Stomach (tissue), 4 donors: Measurements from ENCODE around the gene HTN1.

ENCODE experiments used
- POLR2A ChIP-seq, 4 donors: fragments of 450-650 bp; IDR thresholded peaks; one replicate each; pipeline ENCODE4 v1.6.1; 2016; ENCODE audit warnings: antibody characterized with exemption in 4 of 4, control low read depth in 2 of 4, mild to moderate bottlenecking in 1 of 4, moderate library complexity in 1 of 4
- TF ChIP-seq, protein P1 (sequence below), 7 experiments: fragments of 450-650 bp in 4 of 7; fragments of 200-600 bp in 3 of 7; sonication (generic) in 3 of 7; IDR thresholded peaks; one replicate each; pipeline ENCODE4 v1.5.1; 2016 to 2019; ENCODE audit warnings: antibody characterized with exemption in 7 of 7, control low read depth in 2 of 7, mild to moderate bottlenecking in 1 of 7

DNA sequence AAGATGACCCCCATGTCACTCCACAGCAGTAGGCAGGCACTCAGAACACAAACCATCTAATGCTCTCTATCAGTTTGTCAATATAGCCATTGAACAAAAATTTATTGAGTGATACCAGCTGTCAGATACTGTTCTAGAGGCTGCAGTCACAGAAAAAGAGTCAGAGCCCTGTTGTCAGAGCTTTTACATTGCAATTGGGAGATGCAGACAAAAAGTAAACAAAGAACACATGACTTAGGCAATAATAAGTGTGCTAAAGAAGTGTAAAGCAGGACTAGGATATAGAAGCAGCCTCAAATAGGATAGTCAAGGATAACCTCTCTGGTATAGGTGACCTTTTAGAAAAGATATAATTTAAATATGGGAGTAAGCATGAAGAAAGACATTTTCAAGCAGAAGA lies 8.9 kb downstream of the HTN1 start:
- TF ChIP-seq, protein P1, sequence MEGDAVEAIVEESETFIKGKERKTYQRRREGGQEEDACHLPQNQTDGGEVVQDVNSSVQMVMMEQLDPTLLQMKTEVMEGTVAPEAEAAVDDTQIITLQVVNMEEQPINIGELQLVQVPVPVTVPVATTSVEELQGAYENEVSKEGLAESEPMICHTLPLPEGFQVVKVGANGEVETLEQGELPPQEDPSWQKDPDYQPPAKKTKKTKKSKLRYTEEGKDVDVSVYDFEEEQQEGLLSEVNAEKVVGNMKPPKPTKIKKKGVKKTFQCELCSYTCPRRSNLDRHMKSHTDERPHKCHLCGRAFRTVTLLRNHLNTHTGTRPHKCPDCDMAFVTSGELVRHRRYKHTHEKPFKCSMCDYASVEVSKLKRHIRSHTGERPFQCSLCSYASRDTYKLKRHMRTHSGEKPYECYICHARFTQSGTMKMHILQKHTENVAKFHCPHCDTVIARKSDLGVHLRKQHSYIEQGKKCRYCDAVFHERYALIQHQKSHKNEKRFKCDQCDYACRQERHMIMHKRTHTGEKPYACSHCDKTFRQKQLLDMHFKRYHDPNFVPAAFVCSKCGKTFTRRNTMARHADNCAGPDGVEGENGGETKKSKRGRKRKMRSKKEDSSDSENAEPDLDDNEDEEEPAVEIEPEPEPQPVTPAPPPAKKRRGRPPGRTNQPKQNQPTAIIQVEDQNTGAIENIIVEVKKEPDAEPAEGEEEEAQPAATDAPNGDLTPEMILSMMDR (IDR thresholded peaks at IDR 0.05), result no peak
- TF ChIP-seq POLR2A (IDR thresholded peaks at IDR 0.05), result no peak
